GM19324 (cell line): ENCODE measurements around the gene FOXM1.
"Not testable (repeated sequence)": the region's sequence is repeated elsewhere in the genome, so short reads cannot be mapped to it uniquely, and the experiment has no call there.

ENCODE experiments used
- ATAC-seq: cut with Tn5 transposase; IDR thresholded peaks from one replicate; pipeline ENCODE4 v1.9.1; 2021; ENCODE audit warnings: mild to moderate bottlenecking, moderate library complexity; ENCODE audit not compliant: unreplicated experiment, low FRiP score

FOXM1 gene

GRCh38 chr12:2884810-2885209, 7.8 kb upstream of the FOXM1 start:
- no peak for ATAC-seq

- ATAC-seq = no peak
Observed at GRCh38 chr12:2879853-2880252, 2.9 kb upstream of the FOXM1 start.

GRCh38 chr12:2877953-2878732, 1.2 kb upstream of the FOXM1 start:
- no peak for ATAC-seq

GRCh38 chr12:2876431-2877046, 435 bp downstream of the FOXM1 start:
- ATAC-seq = peak; percentile 14

GRCh38 chr12:2868986-2869632, 7.9 kb downstream of the FOXM1 start:
- not testable (repeated sequence) for ATAC-seq

GRCh38 chr12:2864198-2864597, 12.8 kb downstream of the FOXM1 start:
- ATAC-seq = no peak

GRCh38 chr12:2863402-2863801, 13.6 kb downstream of the FOXM1 start:
- not testable (repeated sequence) for ATAC-seq

- ATAC-seq = no peak
Observed at GRCh38 chr12:2862876-2863275, 14.1 kb downstream of the FOXM1 start.

GRCh38 chr12:2860170-2860569, 16.8 kb downstream of the FOXM1 start:
- no peak for ATAC-seq

GRCh38 chr12:2858944-2859421, 18.0 kb downstream of the FOXM1 start:
- ATAC-seq = no peak

- ATAC-seq = no peak
Observed at GRCh38 chr12:2858334-2858733, 18.6 kb downstream of the FOXM1 start.

- ATAC-seq = no peak
Observed at GRCh38 chr12:2857576-2857975, 19.4 kb downstream of the FOXM1 start.

GRCh38 chr12:2857021-2857431, 19.9 kb downstream of the FOXM1 start, which contains the start of gene TEX52:
TEX52 (minus strand) TSS chr12:2857039; CDS start chr12:2857026, 13 bp downstream.
- ATAC-seq = no peak

- no peak for ATAC-seq
Observed at GRCh38 chr12:2856051-2856450, 20.9 kb downstream of the FOXM1 start.

- ATAC-seq = no peak
Observed at GRCh38 chr12:2855546-2855945, 21.4 kb downstream of the FOXM1 start.

GRCh38 chr12:2854669-2855453, 22.1 kb downstream of the FOXM1 start:
- ATAC-seq = no peak

- no peak for ATAC-seq
Observed at GRCh38 chr12:2853626-2854025, 23.3 kb downstream of the FOXM1 start.

- ATAC-seq = no peak
Observed at GRCh38 chr12:2851931-2852330, 25.0 kb downstream of the FOXM1 start.

GRCh38 chr12:2845280-2845679, 31.7 kb downstream of the FOXM1 start:
- ATAC-seq = no peak

- ATAC-seq = no peak
Observed at GRCh38 chr12:2844786-2845185, 32.2 kb downstream of the FOXM1 start.

- no peak for ATAC-seq
Observed at GRCh38 chr12:2842948-2843347, 34.0 kb downstream of the FOXM1 start.
